ENCODE results near the gene ADGRG3. TPM values are rescaled to one million over a fixed set of nuclear protein-coding genes. Genes with fewer than 3 reads are reported as not detected.

Gene ADGRG3
- total and polyA plus RNA-seq, 9 of the 15 experiments (the other 6 are each of a cell fraction or from before 2014, with no cell fraction given), result 0.09 to 0.52 (median 0.14) TPM; not detected in 3

- TF ChIP-seq HBP1 (CRISPR knock-in tag; IDR thresholded peaks at IDR 0.05), result no peak
- no peak for TF ChIP-seq TSHZ1 (CRISPR knock-in tag; IDR thresholded peaks at IDR 0.05)
- TF ChIP-seq KDM5B (IDR thresholded peaks at IDR 0.05; ENCODE audit: insufficient replicate concordance, low read depth, low read length), result peak; percentile 66
- no peak for TF ChIP-seq HMG20A (CRISPR knock-in tag; conservative IDR thresholded peaks at IDR 0.05)
- no peak for TF ChIP-seq PPARD (CRISPR knock-in tag; IDR thresholded peaks at IDR 0.05)
- TF ChIP-seq VEZF1 (CRISPR knock-in tag; IDR thresholded peaks at IDR 0.05), result peak; percentile 74
- TF ChIP-seq MAZ (CRISPR knock-in tag; conservative IDR thresholded peaks at IDR 0.05 in 1 of 2, IDR thresholded peaks at IDR 0.05 in 1 of 2), result peak; percentile 48 to 75; a peak in 2 of 4 replicates
- TF ChIP-seq CUX1 (CRISPR knock-in tag; IDR thresholded peaks at IDR 0.05), result no peak
- peak; percentile 100 for TF ChIP-seq BCOR (IDR thresholded peaks at IDR 0.05)
- TF ChIP-seq TBL1XR1 (IDR thresholded peaks at IDR 0.05; ENCODE audit: low read length in 2 of 2), result peak; percentile 88 to 99; a peak in 3 of 4 replicates
- TF ChIP-seq HDGF (IDR thresholded peaks at IDR 0.05), result no peak
- TF ChIP-seq NCOA6 (IDR thresholded peaks at IDR 0.05), result no peak
- peak; percentile 98 for TF ChIP-seq SMARCC2 (IDR thresholded peaks at IDR 0.05; ENCODE audit: low read depth)
These were observed 21.9 kb downstream of the ADGRG3 start (continued) for GRCh38 chr16:57689762-57690558.
